ENCODE measurements around the gene CEMIP.

The CEMIP gene

GRCh38 chr15:80989518-80990478 is 210.6 kb downstream of the CEMIP start, which contains the start of gene MESD:
Gene MESD (minus strand): TSS chr15:80989819. CDS start chr15:80989791, 28 bp downstream.
- DNase-seq, result peak; percentile 98

GRCh38 chr15:80990955-80991354 is 211.8 kb downstream of the CEMIP start:
- no peak for DNase-seq

- no peak for DNase-seq
Measured at GRCh38 chr15:80991421-80991820, 212.3 kb downstream of the CEMIP start.

GRCh38 chr15:80992006-80992405 is 212.8 kb downstream of the CEMIP start:
- DNase-seq, result no peak

- no peak for DNase-seq
Measured at GRCh38 chr15:80992441-80992840, 213.3 kb downstream of the CEMIP start.

- DNase-seq, result no peak
Measured at GRCh38 chr15:80996247-80996646, 217.1 kb downstream of the CEMIP start.

GRCh38 chr15:80997692-80998091 is 218.5 kb downstream of the CEMIP start:
- no peak for DNase-seq

- no peak for DNase-seq
Measured at GRCh38 chr15:80998251-80998650, 219.1 kb downstream of the CEMIP start.

- DNase-seq, result peak; percentile 61
Measured at GRCh38 chr15:80999623-81000036, 220.5 kb downstream of the CEMIP start.

- no peak for DNase-seq
Measured at GRCh38 chr15:81000144-81000623, 221.0 kb downstream of the CEMIP start.

GRCh38 chr15:81000624-81001151 is 221.5 kb downstream of the CEMIP start, which contains the start of gene TLNRD1:
Gene TLNRD1 (plus strand): TSS chr15:81000923. CDS start chr15:81002272, 1,349 bp downstream.
- peak; percentile 94 for DNase-seq
